ENCODE data around the gene RPL5.

Gene RPL5

GRCh38 chr1:92864131-92864530 is 32.3 kb downstream of the RPL5 start:
- H3K4me3 ChIP-seq, result no peak overlapping the region
- TF ChIP-seq CTCF (IDR thresholded peaks at IDR 0.05), result no peak
- no peak for DNase-seq (ENCODE audit: low spot score)
- no peak overlapping the region for H3K27ac ChIP-seq

DNA sequence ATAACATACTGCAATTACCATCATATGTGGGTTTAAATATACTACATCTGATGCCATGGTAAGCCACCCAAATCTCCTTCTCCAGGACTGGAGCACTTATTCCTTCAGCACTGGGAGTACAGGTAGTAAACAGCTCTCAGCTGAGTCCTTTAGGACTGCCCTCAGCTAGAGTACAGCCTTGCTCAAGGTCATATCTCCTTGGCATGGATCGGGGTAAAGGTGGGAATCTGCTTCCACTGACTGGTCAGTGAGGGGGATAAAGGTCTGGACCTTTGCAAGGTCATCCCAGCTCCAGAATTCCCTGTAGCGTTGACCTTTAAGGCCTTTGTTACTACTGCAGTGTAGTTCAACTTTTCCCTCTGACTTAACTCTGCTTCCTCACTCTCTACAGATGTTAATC is 38.8 kb downstream of the RPL5 start:
- no peak overlapping the region for H3K27ac ChIP-seq
- H3K4me3 ChIP-seq, result no peak overlapping the region
- no peak for DNase-seq (ENCODE audit: low spot score)
- TF ChIP-seq CTCF (IDR thresholded peaks at IDR 0.05), result no peak

DNA sequence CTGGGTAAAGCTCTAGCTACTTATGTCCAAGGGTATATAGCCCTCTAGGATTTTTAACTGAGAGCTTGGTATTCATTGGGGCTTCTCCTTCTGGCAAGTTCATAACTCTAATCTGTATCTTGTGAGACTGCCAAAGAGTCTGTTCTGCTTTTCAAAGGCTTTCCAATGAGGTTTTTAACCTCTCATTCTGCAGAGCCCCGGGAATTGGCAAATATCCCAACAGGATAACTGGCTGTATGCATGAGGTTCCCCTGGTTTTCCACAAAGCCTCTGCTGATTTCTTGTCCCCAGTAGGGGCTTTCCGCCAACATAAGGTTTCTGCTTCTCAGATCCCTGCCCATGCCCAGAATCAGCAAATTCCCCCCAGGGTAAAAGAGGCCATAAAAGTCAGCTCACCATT is 40.9 kb downstream of the RPL5 start:
- TF ChIP-seq CTCF (IDR thresholded peaks at IDR 0.05), result no peak
- DNase-seq (ENCODE audit: low spot score), result no peak

DNA sequence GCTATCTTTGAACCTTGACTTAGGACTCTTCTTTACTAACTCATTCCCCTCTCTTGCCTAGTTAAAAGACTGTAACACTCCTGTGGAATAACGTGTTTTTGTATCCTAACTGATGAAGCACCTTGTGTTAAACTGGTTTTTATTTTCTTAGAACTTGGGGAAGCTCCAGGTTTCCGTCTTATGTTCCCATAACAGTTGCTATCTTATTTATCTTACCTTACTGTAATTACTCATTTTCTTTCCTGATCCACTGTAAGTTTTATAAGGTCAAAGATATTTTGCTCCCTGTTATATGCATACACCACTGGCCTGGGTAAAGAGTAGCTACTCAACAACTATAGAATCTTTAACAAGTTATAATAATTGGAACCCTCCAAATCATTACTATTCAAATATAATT is 43.1 kb downstream of the RPL5 start:
- no peak overlapping the region for H3K27ac ChIP-seq
- no peak for DNase-seq (ENCODE audit: low spot score)
- H3K4me3 ChIP-seq, result no peak overlapping the region
- TF ChIP-seq CTCF (IDR thresholded peaks at IDR 0.05), result no peak

More for the DNA sequence above, 40.9 kb downstream of the RPL5 start:
- Histone ChIP-seq H3K27ac (no peak overlapping the region), H3K4me3 (no peak overlapping the region)

GRCh38 chr1:92876351-92876750 is 44.5 kb downstream of the RPL5 start:
- no peak overlapping the region for H3K4me3 ChIP-seq
- no peak overlapping the region for H3K27ac ChIP-seq
- DNase-seq (ENCODE audit: low spot score), result no peak
- TF ChIP-seq CTCF (IDR thresholded peaks at IDR 0.05), result no peak

- no peak for TF ChIP-seq CTCF (IDR thresholded peaks at IDR 0.05)
- Histone ChIP-seq H3K4me3 (no peak overlapping the region), H3K27ac (no peak overlapping the region)
Measured at GRCh38 chr1:92877081-92877711, 45.4 kb downstream of the RPL5 start.

DNA sequence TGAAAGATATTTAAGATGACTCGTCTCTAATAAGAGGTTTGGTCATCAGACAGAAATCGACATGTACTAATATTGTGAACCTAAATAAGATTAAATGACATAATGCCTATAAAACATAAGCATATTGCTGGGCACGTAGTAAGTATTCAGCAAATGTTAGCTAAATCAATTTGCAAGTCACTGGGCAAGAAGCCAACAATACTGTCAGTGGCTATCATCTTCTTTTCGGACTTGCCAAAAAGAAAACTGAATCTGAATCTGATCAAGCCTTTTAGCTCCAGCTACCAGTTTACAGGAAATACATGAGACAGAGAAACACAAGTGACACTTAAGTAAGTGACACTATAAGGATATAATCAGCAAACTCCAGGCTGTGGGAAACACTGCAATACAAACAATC is 46.0 kb downstream of the RPL5 start:
- TF ChIP-seq CTCF (IDR thresholded peaks at IDR 0.05), result no peak
- Histone ChIP-seq H3K27ac (no peak overlapping the region), H3K4me3 (no peak overlapping the region)
- no peak for DNase-seq (ENCODE audit: low spot score)

More at GRCh38 chr1:92877081-92877711, 45.4 kb downstream of the RPL5 start:
- no peak for DNase-seq (ENCODE audit: low spot score)
